Kidney (tissue), 14 donors: ENCODE measurements around the gene CCDC188. TPM values are rescaled to one million over a fixed set of nuclear protein-coding genes. Genes with fewer than 3 reads are reported as not detected.

Experiments used
- DNase-seq, 5 donors: peaks; one replicate each; pipeline ENCODE4 v3.0.0-alpha.2; 2013 to 2020
- FAIRE-seq: peaks from 2 replicates; lab custom pipeline; 2012; peaks lifted over from hg19 to GRCh38; lab: Jason Lieb, UNC
- H3K27ac ChIP-seq, 2 donors: one replicate each; pipeline ENCODE4 v1.7.0; 2013; ENCODE audit warnings: low read depth in 2 of 2, low read length in 2 of 2, inconsistent platforms in 1 of 2
- H3K27me3 ChIP-seq: one replicate; pipeline ENCODE4 v1.7.1; 2013; ENCODE audit warnings: low read length, inconsistent platforms; ENCODE audit not compliant: control insufficient read depth, insufficient read depth
- H3K36me3 ChIP-seq, 3 donors: one replicate each; pipeline versions ENCODE4 v1.7.0 to v1.7.1; 2013; ENCODE audit warnings: low read length in 3 of 3, control low read depth in 1 of 3, inconsistent platforms in 1 of 3; ENCODE audit not compliant: insufficient read depth in 3 of 3, control insufficient read depth in 2 of 3
- H3K4me1 ChIP-seq, 3 donors: one replicate each; pipeline versions ENCODE4 v1.7.0 to v1.7.1; 2013; ENCODE audit warnings: low read length in 3 of 3, inconsistent platforms in 1 of 3, low read depth in 1 of 3; ENCODE audit not compliant: control insufficient read depth in 2 of 3, insufficient read depth in 2 of 3
- H3K4me3 ChIP-seq, 3 donors: one replicate each; pipeline versions ENCODE4 v1.7.0 to v1.8.1; 2013; ENCODE audit warnings: low read length in 3 of 3, control low read depth in 1 of 3, inconsistent platforms in 1 of 3
- H3K9ac ChIP-seq, 3 donors: one replicate each; pipeline versions ENCODE4 v1.7.0 to v1.7.1; 2013; ENCODE audit warnings: low read length in 3 of 3, control low read depth in 1 of 3, inconsistent platforms in 1 of 3
- H3K9me3 ChIP-seq, 3 donors: one replicate each; pipeline versions ENCODE4 v1.7.0 to v1.7.1; 2013; ENCODE audit warnings: low read length in 3 of 3, control low read depth in 1 of 3, inconsistent platforms in 1 of 3; ENCODE audit not compliant: control insufficient read depth in 2 of 3, insufficient read depth in 1 of 3
- CTCF ChIP-seq: IDR thresholded peaks from 3 replicates; pipeline ENCODE4 v1.5.1; 2012; ENCODE audit warnings: mild to moderate bottlenecking, moderate library complexity, borderline replicate concordance; ENCODE audit not compliant: insufficient read depth; ENCODE audit errors: extremely low read depth
- intact Hi-C: fragments of 100-400 bp; cut with DNase I; formaldehyde crosslinking; loops from one replicate; pipeline ENCODE4 v1.11.1; 2022
- polyA plus RNA-seq: library from polyadenylated mRNA; stranded (reverse); fragments of 350-450 nt; fragmentation: Illumina TruSeq; extraction: RNeasy Lipid Tissue Mini Kit (QIAGEN cat#74804); gene quantifications from one replicate; pipeline ENCODE4 v1.2.3, GENCODE V29; 2014; ENCODE audit warnings: low read depth, low replicate concordance; ENCODE audit not compliant: insufficient read depth
- total RNA-seq: library from RNA; stranded (reverse); fragmentation: NEBNext Ultra II Directional; extraction: Animal tissue kit (Norgen Biotek cat#: 25700); gene quantifications from one replicate; pipeline ENCODE4 v1.2.1, GENCODE V29; 2021
- donor health status: control.
- donor health status: control.
- donor health status: control.
- donor health status: control.
- donor health status: control.
- donor health status: DM: yes; HTN: yes; CAD: no.
- donor health status: Normal renal cell carcinoma (clear cell type).

CCDC188 gene
- total and polyA plus RNA-seq, 2 donors from 2014 or later, result 0.54 to 2.8 TPM

GRCh38 chr22:20138868-20139267 lies 12.0 kb downstream of the CCDC188 start:
- H3K9ac ChIP-seq, result no peak overlapping the region
- H3K27me3 ChIP-seq, result no peaks in the 10 kb centered on the region
- peaks cover 0 to 4% (median 0%) of the 10 kb centered on the region in 3 donors for H3K36me3 ChIP-seq
- intact Hi-C loops, result no loop called here
- H3K4me3 ChIP-seq, result no peak overlapping the region
- DNase-seq (no peak), FAIRE-seq (no peak)
- peaks cover 0 to 33% (median 7%) of the 10 kb centered on the region in 3 donors for H3K4me1 ChIP-seq
- H3K9me3 ChIP-seq, result no peaks in the 10 kb centered on the region
- H3K27ac ChIP-seq, result no peak overlapping the region
- no peak for TF ChIP-seq CTCF

GRCh38 chr22:20138417-20138738 lies 12.5 kb downstream of the CCDC188 start:
- no peaks in the 10 kb centered on the region for H3K9me3 ChIP-seq
- no peak overlapping the region for H3K9ac ChIP-seq
- FAIRE-seq (no peak), DNase-seq (no peak)
- no peak overlapping the region for H3K4me3 ChIP-seq
- intact Hi-C loops, result no loop called here
- H3K4me1 ChIP-seq, result peaks cover 0 to 35% (median 7%) of the 10 kb centered on the region in 3 donors
- H3K36me3 ChIP-seq, result peaks cover 0 to 4% (median 0%) of the 10 kb centered on the region in 3 donors
- H3K27ac ChIP-seq, result no peak overlapping the region
- no peak for TF ChIP-seq CTCF
- H3K27me3 ChIP-seq, result no peaks in the 10 kb centered on the region

GRCh38 chr22:20137671-20138416 lies 13.0 kb downstream of the CCDC188 start:
- Histone ChIP-seq H3K27me3 (no peaks in the 10 kb centered on the region), H3K27ac (no peak overlapping the region), H3K9me3 (no peaks in the 10 kb centered on the region), H3K4me3 (no peak overlapping the region), H3K4me1 (peaks cover 0 to 39% (median 7%) of the 10 kb centered on the region in 3 donors), H3K36me3 (peaks cover 0 to 4% (median 0%) of the 10 kb centered on the region in 3 donors), H3K9ac (no peak overlapping the region)
- TF ChIP-seq CTCF, result no peak
- intact Hi-C loops, result no loop called here
- FAIRE-seq (no peak), DNase-seq (no peak)
